Progenitor cell of endocrine pancreas (in vitro differentiated cells): ENCODE measurements around the gene IFIT1. TPM values are rescaled to one million over a fixed set of nuclear protein-coding genes. Genes with fewer than 3 reads are reported as not detected.

Experiments
- DNase-seq: peaks from one replicate; pipeline ENCODE4 v3.0.0; 2021; ENCODE audit warnings: low spot score; ENCODE audit not compliant: unreplicated experiment
- H3K27ac Mint-ChIP-seq: 2 replicates; pipeline ENCODE4 v1.8.0; 2021; ENCODE audit warnings: mild to moderate bottlenecking, moderate library complexity, mixed read lengths
- H3K27me3 Mint-ChIP-seq: 2 replicates; pipeline ENCODE4 v1.8.0; 2021; ENCODE audit warnings: mixed read lengths
- H3K36me3 Mint-ChIP-seq: 2 replicates; pipeline ENCODE4 v1.8.0; 2022; ENCODE audit warnings: mixed read lengths; ENCODE audit not compliant: insufficient read depth
- H3K4me1 Mint-ChIP-seq: 2 replicates; pipeline ENCODE4 v1.8.0; 2021; ENCODE audit warnings: low read depth, mixed read lengths
- H3K4me3 Mint-ChIP-seq: 2 replicates; pipeline ENCODE4 v1.8.0; 2021; ENCODE audit warnings: low read depth, mild to moderate bottlenecking, moderate library complexity, mixed read lengths
- H3K9me3 Mint-ChIP-seq: 2 replicates; pipeline ENCODE4 v1.8.0; 2021; ENCODE audit warnings: low read depth, mixed read lengths
- CTCF ChIP-seq: fragments of 200-600 bp; sonication (generic); IDR thresholded peaks from one replicate; pipeline ENCODE4 v1.5.0; 2021; ENCODE audit warnings: antibody characterized with exemption, mild to moderate bottlenecking; ENCODE audit not compliant: unreplicated experiment
- total RNA-seq: library from RNA; stranded (reverse); gene quantifications from 2 replicates; pipeline ENCODE4 v1.2.1, GENCODE V29; 2021

IFIT1 gene
- total RNA-seq, 1 donor from 2014 or later, result 0.34 TPM

DNA sequence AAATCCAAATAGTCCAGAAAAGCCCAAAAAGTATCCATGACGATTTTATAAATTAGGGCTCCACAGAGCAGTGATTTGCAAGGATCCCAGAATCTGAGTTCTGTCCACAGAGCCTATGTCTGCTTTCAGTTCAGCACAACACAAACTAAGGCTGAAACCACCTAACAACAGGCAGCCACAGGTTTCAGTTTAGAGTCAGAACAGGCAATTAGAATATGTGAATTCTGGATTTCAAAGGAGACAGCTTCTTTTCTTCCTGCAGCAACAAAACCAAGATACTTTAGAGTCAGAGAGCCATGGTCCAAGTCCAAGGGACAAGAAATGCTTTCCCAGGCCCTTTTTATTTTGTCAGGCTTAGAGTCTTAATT, 41.0 kb upstream of the IFIT1 start:
- H3K36me3 Mint-ChIP-seq, result peaks cover 7% of the 10 kb centered on the region
- no peak for DNase-seq
- H3K27ac Mint-ChIP-seq, result peak overlapping the region; percentile 99
- H3K9me3 Mint-ChIP-seq, result peaks cover 9% of the 10 kb centered on the region
- H3K27me3 Mint-ChIP-seq, result no peaks in the 10 kb centered on the region
- TF ChIP-seq CTCF, result no peak
- peaks cover 56% of the 10 kb centered on the region for H3K4me1 Mint-ChIP-seq
- peak overlapping the region; percentile 23 for H3K4me3 Mint-ChIP-seq

GRCh38 chr10:89351780-89352597, 40.4 kb upstream of the IFIT1 start:
- H3K4me1 Mint-ChIP-seq, result peaks cover 55% of the 10 kb centered on the region
- H3K27ac Mint-ChIP-seq, result peak overlapping the region; percentile 99
- peaks cover 7% of the 10 kb centered on the region for H3K36me3 Mint-ChIP-seq
- H3K27me3 Mint-ChIP-seq, result no peaks in the 10 kb centered on the region
- no peak for TF ChIP-seq CTCF
- peaks cover 9% of the 10 kb centered on the region for H3K9me3 Mint-ChIP-seq
- DNase-seq, result peak; percentile 20
- peak overlapping the region; percentile 27 for H3K4me3 Mint-ChIP-seq

DNA sequence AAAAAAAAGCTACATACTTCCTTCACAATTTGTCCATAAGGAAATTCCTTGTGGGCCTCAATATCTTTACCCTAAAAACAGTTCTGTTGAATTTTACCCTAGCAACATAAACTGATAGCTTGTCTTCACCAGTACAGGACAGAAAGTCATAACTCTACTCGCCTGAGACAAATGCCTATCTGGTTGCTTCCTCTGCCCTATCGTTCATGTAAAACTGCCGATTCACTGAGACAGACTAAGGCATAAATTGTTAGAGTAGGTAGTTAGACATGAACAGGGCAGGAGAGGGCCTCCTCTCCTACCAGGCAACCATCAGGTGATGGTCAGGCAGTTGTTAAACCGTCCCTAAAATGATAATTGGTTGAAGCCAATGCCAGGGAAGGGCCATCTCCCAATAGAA, 39.6 kb upstream of the IFIT1 start:
- TF ChIP-seq CTCF, result no peak
- H3K36me3 Mint-ChIP-seq, result peaks cover 7% of the 10 kb centered on the region
- peaks cover 54% of the 10 kb centered on the region for H3K4me1 Mint-ChIP-seq
- no peak for DNase-seq
- peak overlapping the region; percentile 99 for H3K27ac Mint-ChIP-seq
- no peaks in the 10 kb centered on the region for H3K27me3 Mint-ChIP-seq
- H3K4me3 Mint-ChIP-seq, result no peak overlapping the region
- H3K9me3 Mint-ChIP-seq, result peaks cover 9% of the 10 kb centered on the region

DNA sequence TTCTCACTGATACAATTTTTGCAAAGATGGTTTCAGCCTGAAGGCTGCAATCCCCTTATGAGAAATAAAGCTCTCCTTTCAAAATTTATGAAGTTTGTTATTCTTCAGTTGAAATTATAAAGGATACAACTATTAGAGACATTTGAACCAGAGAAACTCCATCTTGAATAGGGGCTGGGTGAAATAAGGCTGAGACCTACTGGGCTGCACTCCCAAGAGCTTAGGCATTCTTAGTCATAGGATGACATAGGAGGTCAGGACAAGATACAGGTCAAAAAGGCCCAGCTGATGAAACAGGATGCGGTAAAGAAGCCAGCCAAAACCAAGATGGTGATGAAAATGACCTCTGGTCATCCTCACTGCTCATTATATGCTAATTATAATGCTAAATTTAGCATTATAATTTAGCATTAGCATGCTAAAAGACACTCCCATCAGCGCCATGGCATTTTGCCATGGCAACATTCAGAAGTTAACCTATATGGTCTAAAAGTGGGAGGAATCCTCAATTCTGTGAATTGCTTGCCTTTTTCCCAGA, 37.0 kb upstream of the IFIT1 start:
- Mint-ChIP-seq H3K4me1 (peaks cover 33% of the 10 kb centered on the region), H3K27ac (no peak overlapping the region), H3K36me3 (peaks cover 7% of the 10 kb centered on the region), H3K9me3 (peaks cover 9% of the 10 kb centered on the region), H3K4me3 (no peak overlapping the region), H3K27me3 (no peaks in the 10 kb centered on the region)
- DNase-seq, result no peak
- no peak for TF ChIP-seq CTCF

GRCh38 chr10:89357096-89357495, 35.3 kb upstream of the IFIT1 start:
- Mint-ChIP-seq H3K27me3 (no peaks in the 10 kb centered on the region), H3K4me3 (no peak overlapping the region), H3K9me3 (peaks cover 9% of the 10 kb centered on the region), H3K4me1 (peaks cover 19% of the 10 kb centered on the region), H3K27ac (no peak overlapping the region), H3K36me3 (peaks cover 7% of the 10 kb centered on the region)
- no peak for TF ChIP-seq CTCF
- no peak for DNase-seq
